GM20000 (cell line): ENCODE data around the gene PIPOX.

Experiments used
- DNase-seq: peaks from one replicate; pipeline ENCODE4 v3.0.0; 2012; ENCODE audit warnings: low spot score
- TF ChIP-seq, protein P1 (sequence below): IDR thresholded peaks from 2 replicates; pipeline ENCODE4 v1.5.1; 2012; ENCODE audit warnings: mild to moderate bottlenecking, control low read depth; ENCODE audit errors: extremely low read depth, missing control alignments

PIPOX gene

DNA sequence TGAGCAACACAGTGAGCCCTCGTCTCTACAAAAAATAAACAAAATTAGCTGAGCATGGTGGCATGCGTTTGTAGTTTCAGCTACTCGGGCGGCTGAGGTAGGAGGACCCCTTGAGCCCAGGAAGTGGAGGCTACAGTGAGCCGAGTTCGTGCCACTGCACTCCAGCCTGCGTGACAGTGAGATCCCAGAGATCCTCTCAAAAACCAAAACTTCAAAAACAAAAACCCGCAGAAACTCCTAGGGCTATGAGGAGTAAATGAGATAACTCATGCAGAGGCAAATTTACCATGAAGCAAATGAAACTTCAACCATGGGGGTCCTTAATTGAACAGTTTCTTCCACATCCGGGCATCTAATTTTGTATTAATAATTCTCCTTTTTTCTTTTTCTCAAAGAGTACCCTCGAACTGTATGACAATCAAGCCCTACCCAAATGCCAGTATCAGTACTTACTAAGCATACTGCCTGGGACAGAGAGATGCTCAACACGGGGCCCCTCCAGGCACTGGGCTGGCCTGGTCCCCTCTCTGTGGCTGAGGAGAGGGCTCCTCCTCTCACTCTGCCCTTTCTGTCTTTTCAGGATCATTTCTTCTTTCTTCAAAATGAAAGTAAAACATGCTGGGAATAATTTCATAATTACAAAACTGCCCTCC lies 789 bp upstream of the PIPOX start:
- no peak for DNase-seq
- TF ChIP-seq, protein P1, sequence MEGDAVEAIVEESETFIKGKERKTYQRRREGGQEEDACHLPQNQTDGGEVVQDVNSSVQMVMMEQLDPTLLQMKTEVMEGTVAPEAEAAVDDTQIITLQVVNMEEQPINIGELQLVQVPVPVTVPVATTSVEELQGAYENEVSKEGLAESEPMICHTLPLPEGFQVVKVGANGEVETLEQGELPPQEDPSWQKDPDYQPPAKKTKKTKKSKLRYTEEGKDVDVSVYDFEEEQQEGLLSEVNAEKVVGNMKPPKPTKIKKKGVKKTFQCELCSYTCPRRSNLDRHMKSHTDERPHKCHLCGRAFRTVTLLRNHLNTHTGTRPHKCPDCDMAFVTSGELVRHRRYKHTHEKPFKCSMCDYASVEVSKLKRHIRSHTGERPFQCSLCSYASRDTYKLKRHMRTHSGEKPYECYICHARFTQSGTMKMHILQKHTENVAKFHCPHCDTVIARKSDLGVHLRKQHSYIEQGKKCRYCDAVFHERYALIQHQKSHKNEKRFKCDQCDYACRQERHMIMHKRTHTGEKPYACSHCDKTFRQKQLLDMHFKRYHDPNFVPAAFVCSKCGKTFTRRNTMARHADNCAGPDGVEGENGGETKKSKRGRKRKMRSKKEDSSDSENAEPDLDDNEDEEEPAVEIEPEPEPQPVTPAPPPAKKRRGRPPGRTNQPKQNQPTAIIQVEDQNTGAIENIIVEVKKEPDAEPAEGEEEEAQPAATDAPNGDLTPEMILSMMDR = no peak

DNA sequence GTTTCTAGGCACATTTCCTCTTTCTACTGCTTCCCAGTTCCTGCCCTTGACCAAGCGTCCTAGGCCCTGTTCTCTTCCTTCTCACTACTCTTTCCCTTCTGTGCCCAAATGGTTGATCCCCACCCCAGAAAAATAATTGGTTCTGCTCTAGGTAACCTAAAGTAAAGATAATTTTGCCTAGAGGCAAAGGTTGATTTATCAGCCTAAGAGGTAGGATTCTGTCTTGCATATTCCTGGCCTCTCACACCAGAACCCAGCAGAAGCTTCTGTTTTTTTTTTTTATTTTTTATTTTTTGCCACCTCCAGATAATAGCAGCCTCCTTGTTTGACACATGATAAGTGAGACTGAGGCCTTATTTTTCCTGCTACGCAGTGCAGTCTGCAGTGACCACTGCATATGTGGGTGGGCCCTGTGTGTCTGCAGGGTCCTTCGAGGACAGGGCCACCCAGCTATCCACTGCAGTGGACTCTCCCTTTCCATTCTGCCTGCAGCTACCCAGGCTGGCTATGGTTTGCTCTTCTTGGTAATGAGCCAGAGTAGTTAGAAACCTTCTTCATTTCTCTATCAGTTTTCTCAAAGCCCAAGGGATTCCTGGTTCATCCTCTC lies 701 bp downstream of the PIPOX start:
- no peak for DNase-seq
- TF ChIP-seq, protein P1 = no peak

DNA sequence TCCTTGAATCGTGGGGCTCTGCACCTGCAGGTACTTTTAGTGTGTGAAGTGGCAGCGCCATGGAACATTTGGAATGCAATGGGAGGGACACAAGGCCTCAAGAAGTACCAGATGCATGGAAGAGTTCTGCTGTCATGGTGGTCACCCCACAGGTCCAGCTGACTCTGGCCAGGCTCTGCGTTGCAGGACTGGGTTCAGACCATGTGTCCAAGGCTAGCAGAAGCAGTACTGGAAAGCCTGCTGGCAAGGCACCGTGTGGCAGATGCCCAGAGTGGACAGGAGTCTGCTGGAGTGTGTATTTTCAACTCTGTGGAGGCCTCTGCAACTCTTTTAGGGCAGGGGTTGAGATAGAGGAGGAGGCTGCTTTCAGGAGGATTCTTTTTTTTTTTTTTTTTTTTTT lies 2.1 kb downstream of the PIPOX start:
- no peak for DNase-seq
- TF ChIP-seq, protein P1 = no peak

DNA sequence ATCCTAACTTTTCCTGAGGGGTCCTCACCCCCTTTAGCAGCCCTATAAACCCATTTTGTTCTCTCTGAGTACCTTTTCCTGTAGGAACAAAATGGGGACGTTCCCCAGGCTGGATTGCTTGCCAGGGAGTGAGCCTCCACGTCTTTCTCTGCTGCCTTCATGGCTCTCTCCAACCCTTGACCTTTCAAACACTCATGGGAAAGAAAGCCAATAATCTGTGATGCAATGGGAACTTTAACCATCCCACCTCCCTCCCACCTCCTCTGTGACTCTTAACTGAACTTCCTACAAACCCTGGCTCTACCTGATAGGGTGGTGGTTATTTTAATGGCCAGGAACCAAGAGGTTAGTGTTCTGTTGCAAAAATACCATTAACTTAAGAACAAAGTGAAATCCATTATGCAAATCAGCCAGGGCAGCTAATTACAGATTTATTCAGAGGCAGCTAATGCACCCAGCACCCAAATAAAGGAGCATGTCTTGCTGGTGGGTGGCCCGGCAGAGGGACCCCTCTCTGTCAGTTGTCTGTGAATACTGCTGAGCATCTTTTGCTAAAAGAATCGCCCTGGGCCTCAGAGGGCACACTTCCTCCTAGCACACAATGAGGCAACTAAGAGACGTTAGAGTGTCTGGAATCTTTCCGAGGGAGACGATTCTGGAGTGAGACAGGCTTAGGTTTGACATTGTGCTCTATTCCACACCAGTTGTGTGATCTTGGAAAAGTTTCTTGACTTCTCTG lies 3.0 kb downstream of the PIPOX start:
- TF ChIP-seq, protein P1 = no peak
- no peak for DNase-seq

DNA sequence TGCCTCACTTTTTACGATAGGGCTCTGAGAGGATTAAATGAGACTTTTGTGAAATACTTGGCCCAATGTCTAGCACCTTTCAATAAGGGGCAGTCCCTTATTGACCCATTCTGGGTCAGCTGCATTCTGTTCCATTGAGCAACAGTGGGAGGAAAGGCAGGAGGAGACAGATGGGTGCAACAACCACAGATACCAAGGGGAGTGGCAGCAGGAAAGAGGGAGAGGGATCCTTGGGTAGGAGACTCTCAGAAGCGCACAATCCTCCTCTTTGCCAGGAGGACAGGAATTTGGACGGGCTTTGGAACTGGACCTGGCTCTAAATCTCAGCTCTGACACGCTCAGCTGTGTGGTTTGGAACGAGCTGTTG lies 3.5 kb downstream of the PIPOX start:
- no peak for DNase-seq
- TF ChIP-seq, protein P1 = no peak

DNA sequence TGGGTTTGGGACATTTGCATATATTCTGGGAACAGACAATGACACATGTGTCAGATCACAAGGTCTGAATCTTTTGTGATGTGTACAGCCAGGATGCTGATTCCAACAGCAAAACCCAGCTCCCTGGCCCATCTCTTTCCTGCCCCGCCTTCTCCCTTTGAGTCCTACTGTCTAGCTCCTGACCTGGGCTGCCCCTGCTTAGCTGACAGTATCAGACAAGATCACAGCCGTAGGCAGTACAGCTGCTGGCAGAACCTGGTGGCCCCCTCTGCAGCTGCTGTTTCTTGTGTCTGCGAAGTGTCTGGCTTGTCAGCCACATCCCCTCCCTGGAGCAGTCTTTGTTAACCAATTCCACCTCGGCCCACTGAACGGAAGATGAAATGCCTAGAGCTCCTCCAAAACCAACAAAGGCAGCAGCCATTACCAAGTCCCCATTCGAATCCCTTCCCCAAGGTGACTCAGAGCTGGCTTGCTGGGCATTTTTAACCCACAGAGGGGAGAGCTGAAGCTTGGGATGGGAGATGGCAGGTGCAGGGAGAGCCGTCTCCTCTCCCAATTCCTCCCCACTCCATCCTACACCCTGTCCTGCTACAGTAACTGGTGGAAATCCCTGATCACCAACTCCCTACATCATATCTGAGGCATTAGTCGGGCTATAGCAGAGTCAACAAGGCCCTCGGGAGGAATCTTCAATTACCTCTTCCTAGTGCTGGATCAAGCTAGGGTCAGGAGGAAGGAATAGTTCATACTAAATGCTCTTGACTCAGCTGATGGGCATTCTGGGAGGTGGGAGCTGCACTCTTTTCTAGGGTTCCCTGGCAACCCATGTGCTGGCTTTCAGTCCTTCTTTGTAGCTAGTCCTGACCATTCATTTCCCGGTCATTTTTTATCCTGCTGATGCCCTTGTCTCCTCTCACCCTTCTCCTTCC lies 5.8 kb downstream of the PIPOX start:
- DNase-seq = no peak
- TF ChIP-seq, protein P1 = no peak
